NCI-H2227 (cell line): ENCODE data around the gene AP1G2.
"Not testable (repeated sequence)": the region's sequence is repeated elsewhere in the genome, so short reads cannot be mapped to it uniquely, and the experiment has no call there.

Source experiments
- DNase-seq: peaks from one replicate; lab custom pipeline; 2025; ENCODE audit not compliant: unreplicated experiment; lab: John Stamatoyannopoulos, UW

AP1G2 gene

DNA sequence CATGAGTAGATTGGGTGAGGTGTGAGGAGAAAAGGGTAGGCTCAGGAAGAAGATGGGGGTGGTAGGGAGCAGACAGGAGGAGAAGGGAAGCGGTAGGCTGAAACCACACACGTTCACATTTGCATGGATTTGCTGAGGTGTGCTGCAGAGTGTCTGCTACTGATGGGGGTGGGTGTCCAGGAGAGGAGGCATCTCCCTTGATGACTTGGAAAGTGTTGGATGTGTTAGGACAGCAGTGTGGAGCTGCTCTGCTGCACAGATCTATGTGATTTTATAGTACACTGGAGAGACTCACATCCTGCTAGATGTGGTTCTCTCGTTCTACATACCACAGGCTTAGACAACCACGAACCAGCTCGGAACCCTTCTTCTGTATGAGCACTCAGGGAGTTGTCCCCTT, 25.3 kb downstream of the AP1G2 start:
- DNase-seq = no peak

DNA sequence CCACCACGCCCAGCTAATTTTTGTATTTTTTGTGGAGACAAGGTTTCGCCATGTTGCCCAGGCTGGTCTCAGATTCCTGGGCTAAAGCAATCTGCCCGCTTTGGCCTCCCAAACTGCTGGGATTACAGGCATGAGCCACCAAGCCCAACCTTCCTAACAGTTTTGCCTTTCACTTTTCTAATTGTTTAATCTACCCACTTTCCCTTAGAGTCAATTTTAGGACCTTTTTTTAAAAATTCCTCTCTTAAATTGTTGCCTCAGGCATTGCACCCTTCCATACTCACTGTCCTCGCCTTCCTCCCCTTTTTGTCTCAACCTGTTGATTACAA, 27.5 kb downstream of the AP1G2 start:
- DNase-seq = no peak

DNA sequence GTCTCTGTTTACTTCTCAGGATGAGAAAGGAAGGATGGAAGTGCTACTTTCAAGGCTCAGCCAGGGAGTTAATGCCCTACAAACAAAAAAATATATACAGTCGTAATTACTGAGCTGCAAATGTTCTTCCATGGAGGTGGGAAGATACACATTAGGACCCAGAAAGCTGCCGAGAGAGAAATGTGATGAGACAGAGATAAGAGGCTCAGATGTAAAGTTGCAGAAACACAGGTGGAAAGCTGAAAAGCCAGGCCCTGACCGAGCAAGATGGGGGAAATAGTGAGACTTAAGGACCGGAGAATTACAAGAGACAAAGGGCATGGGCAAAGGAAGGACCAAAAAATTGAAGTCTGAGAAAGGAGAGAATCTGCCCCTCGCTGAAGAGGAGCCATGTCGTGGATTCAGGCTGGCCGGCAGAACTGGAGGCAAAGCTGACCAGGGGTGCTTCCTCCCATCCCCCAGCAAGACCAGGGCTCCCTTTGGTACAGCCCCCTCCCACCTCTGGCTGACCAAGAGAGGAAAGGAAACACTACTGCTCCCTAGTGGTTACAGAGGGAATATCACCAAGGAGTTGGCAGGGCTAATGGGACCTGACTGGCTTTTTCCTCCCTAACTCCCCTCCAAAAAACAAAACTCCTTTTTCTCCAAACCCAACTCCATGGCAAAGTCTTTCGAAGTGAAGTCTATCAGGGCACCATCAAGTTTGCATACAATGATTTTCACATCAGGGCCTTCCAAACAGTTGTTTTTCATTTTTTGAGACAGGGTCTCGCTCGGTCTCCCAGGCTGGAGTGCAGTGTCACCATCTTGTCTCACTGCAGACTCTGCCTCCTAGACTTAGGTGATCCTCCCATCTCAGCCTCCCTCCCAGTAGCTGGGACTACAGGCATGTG, 28.1 kb downstream of the AP1G2 start:
- peak; percentile 83 for DNase-seq

DNA sequence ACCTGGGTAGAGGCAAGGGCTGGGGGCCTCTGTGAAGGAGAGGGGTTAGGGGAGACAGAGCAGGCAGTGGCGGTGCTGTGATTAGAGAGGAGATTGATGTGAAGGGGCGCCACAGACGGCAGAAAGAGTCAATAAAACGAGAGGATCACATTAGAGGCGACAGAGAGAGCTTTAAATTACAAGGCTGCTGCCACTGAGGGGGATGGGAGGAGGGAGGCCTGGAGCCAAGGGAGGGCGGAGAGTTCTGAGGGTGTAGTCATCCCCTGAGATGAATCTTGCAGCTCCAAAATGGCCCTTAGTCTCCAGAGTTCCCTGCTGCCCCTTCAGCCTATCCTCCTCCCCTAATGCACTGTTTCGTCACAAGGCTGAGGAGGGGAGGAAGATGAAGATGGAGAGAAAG, 28.8 kb downstream of the AP1G2 start:
- peak; percentile 87 for DNase-seq

DNA sequence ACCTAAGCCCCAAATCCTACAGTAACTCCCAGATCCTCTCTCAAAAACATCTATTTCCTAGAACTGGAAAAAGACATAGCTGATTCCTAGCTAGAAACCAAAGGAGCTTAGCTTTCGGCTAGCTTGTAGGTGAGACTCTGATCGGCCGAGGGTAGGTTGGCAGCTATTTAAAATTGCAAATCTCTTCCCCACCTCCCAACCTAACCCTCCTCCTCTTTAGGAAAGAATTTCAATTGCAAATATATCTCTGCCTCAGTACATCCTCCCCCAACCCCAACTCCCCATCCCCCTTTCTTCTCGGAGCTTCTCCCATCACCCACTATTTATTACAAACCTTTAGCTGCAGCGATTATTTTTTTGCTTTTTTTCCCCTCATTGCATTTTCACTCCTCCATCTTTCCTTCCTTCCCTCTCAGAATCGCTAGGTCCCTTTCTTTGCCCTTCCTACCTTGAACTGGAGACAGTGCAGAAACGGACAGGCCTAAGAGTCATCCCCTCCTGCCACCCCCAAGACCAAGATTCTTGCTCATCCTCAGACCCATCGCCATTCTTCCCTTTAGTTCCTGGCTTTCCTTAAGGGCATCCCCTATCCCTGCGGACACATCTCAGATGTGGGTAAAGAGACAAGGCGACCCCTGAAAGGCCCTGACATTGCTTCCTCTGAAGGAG, 29.4 kb downstream of the AP1G2 start:
- DNase-seq = no peak

DNA sequence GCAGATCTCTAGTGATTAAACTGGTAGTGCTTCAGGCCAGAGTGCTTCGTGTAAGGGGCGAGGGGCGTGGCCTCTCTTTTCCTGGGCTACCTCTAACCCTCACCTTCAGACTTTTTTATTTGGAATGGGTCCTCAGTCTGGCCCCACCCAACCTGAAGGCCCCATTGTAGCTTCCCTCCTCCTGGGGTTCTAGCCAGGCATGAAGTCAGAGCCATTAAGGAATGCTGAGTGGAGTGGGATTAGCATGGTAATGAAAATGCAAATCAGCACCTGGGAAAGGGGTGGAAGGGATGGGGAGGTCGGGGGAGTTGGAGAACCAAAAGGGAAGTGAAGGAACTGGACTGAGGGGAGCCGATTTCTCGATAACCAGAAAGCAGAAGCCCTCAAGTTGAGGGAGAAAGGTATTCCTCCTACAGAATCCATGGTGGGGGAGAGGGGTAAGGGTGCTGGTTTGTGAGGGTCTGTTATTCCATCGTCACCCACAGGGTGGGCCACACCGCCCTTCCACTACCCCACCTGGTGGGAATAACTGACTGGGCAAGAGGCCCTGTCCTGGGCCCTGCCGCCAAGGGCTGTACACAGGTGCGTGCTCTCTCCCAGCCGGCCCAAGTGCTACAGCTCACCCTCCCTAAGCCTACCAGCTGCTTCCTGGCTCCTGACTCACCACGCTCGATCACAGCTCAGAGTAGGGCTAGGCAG, 30.1 kb downstream of the AP1G2 start:
- no peak for DNase-seq

DNA sequence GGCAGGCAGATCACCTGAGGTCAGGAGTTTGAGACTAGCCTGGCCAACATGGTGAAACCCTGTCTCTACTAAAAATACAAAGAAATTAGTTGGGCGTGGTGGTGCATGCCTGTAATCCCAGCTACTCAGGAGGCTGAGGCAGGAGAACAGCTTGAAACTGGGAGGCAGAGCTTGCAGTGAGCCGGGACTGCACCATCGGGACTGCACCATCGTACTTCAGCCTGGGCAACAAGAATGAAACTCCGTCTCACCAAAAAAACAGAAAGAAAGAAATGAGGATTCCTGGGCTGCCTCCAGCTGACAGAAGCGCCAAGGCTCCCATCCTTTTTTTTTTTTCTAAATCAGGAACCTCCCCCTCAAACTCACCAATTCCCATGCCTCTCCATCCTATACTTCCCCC, 30.7 kb downstream of the AP1G2 start:
- not testable (repeated sequence) for DNase-seq

DNA sequence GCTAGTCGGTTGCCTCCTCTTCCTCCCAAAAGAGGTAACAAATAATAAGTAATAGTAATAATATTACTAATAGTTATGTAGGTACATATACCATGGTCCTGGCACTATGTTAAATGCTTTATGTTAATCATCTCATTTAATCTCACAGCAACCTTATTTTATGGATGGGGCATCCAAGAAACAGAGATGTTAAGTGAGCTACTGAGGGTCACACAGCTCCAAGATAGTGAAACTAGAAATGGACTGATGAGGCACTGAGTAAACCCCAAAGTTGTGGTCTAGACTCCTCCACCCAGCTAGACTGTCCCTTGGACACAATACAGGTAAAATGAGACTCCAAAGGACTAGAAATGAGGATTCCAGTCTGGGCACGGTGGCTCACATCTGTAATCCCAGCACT, 31.1 kb downstream of the AP1G2 start:
- no peak for DNase-seq

DNA sequence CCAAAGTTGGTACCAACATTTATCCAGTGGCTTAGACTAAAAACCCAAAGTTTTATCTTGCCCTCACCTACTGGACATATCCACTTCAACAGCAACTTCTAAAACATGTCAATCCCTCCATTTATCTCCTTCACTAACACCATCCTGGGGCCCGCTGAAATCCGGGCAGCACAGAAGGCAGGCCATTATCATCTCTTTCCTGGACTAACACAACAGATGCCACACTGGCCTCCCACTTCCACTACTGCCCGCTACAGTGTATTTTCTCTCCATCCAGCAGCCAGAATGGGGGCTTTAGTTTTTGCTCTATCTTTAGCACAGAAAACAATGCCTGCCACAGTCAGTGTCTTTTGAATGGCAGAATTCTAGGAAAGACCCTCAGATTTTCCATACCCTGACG, 31.6 kb downstream of the AP1G2 start:
- DNase-seq = no peak

DNA sequence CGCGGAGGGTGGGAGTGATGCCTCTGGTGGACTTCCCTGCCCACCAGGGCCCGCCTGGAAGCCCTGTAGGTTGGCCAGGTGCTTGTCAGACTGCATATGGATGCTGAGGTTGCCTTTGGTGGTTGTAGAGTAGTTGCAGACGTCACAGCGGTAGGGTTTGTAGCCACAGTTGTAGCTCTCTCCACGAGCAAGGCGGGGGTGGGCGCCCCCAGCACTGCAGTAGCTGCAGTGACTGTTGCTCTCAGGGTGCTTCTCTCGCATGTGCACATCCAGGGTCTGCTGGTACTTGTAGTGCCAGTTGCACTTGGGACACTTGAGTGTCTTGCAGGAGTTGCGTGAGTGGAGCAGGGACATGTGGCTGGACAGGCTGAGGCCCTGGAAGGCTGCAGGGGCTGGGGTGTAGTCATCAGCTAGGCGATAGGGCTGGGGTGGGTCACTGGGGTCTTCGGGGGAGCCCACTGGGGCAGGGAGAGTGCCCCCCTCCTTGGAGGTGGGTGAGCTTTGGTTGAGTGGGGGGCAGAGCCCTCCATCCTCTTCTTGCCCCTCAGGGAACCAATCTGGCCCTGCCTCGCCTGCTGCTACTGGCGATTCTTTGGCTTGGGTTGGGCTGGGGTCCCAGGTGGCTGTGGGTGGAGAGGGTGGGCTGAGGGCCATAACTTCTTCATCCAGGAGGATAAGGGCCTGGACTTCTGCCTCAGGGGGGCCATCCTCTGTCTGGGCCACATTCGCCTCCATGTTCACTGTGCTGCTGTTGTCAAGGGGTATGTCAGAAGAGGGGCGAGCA, 33.7 kb downstream of the AP1G2 start:
- DNase-seq = no peak

DNA sequence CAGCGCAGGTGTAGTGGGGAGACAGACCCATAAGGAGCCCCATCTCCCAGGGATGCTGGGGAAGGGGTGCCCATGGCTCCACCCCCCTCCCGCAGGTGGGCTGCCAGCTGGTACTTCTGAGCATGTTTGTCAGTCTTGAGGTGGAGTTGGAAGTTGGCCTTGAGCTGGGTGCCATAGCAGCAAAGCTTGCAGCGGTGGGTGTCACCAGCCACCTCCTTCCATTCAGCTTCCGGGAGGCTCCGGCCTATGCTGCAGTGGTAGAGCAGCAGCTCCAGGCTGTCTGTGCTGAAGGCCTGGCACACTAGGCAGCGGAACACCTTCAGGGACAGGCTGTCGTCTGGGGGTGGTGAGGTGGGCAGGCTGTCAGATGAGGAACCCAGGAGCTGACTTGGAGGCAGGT, 34.9 kb downstream of the AP1G2 start:
- no peak for DNase-seq

DNA sequence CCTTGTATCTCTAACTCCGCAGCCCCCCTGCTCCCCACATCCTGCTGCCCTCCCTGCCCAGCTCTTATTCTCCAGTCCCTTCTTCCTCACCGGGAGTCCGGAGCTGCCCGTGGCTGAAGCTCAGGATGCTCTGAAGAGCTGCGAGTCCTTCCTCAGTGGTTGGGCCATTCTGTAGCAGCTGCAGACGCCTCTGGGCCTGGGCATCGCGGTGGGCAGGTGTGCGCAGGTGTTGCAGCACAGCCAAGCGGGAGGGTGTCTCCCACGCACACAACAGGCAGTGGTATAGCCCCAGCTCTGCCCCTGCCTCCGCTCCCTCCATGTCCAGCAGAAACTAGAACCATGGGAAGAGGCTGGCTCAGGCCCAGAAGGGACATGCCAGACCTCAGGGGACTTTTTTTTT, 36.2 kb downstream of the AP1G2 start:
- DNase-seq = no peak

DNA sequence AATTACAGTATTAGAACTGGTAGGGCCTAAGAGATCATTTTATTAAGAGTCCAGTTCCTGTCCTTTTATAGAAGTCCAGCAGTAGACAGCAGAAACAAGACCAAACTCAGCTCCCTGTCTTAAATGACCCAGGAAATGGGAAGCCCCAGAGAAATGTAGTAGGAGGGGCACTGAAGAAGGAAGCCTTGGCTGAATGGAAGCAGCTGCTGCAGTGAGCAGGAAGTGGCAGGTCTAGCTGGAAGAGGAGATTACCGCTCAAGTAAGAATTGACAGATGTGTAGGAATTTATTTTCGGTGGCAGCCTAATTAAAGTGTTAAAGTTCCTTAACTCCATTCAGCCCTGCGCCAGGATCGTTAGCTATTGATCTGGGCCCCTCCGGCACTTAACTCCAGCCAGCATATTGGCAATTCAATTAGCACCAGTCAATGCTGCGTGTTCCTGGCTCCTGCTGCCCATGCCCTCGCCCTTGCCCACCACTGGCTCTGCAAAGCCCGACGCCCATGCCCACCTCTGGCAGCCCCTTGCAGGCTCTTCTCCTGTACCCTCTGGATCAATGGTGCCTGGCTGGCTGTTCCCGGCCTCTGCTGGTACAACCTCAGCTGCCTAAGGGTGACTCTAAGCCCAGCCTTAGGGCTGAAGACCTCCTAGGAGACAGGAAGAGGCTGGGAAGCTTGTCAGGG, 37.1 kb downstream of the AP1G2 start:
- no peak for DNase-seq

DNA sequence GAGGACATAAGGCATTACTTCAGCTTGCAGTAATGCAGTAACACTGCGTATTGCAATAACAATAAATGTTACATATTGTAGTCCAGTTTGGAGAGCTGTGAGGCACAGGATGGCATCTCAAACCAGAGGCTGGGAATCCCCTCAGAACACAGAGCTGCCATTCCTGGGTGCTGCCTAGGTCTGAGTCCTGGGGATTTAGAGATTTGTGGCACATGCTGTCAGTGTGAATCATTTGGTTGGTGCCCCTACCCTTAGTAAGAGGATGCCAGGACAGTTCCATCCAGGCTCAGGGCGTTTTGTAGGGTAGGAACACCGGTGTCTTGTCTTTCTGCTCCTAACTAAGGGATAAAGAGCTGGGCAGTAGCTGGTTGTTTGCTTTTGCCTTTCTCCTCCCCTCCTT, 38.6 kb downstream of the AP1G2 start:
- no peak for DNase-seq

DNA sequence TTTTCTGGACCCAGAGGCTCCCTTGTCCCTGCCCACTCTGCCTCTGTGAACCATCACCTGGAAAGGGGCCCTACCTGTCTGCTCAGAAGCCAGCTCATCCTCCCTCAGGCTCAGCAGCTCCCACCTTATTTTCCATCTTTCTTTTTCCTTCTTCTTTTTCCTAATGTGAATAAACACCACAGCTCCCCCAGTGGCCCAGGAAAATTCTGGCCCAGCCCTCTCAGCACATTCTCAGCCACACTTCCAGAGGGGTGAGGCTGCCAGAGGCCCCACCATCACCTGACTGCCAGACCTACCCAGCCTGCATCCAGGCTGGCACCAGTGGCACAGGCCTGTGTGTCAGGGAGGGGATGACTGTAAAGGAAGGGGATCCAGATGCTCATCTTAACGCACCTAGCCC, 39.0 kb downstream of the AP1G2 start:
- peak; percentile 16 for DNase-seq

DNA sequence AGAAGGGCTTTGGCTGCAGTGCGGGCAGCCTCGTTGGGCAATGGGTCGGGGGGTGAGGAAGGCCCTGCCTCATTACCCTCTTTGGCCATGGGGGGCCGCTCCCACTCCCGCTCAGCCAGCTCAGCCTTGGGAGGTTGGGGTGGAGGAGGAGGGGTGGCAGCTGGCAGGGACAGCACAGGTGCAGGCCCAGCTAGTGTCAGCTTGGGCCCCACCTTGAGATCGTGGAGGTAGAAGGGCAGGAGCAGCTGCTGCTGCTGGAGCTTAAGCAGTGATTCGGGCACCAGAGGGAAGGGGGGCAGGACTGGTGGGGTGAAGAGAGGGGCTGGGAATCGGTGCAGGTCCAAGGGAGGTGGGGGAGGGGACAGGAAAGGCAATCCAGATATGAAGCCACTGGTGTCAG, 42.0 kb downstream of the AP1G2 start:
- DNase-seq = no peak

DNA sequence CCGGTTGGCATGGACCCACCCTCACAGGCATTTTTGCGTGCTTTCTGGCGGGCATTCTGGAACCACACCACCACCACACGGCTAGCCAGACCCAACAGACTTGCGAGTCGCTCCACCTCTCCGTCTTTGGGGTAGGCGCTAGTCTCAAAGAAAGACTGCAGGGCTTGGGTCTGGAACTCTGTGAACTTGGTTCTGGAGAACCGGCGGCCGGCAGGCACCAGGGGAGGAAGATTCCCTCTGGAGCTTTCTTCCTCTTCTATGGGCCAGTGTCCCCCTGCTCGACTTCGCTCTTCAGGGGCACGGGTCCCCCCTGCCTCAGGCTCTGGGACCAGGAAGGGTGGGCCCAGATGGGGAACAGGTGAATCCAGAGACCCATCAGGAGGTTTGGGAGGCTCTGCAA, 42.6 kb downstream of the AP1G2 start:
- no peak for DNase-seq

DNA sequence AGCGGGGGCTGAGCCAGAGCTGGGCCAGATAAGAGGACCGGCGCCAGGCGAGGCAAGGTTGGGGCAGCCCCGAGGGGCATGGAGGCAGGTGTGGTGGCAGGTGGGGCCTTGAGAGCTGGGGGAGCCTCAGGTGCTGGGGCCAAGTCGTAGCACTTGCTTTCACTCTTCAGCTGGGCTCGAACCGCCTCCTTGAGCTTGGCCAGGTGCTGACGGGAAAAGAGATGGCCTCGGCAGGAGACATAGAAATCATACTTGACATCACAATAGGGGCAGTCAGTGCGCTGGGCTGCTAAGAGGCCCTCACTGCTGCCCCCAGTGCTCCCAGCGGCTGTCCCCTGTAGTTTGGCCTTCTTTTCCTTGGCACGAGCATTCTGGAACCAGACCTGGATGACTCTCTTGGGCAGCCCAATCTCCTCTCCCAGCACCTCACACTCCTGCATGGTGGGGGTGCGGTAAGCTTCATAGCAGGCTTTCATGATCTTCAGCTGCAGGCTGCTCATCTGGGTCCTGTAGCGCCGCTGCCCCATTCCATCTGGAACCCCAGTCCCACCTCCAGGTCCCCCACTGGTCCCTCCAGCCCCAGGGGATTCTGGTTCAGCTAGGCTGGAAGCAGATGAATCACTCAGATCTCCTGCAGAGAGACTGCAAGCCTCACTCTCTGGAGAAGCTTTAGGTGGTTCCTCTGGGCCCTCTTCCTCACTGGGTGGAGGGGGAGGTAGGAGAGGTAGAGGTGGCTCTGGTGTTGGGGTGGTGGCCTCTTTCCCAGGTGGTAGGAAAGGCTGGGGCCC, 44.2 kb downstream of the AP1G2 start:
- DNase-seq = no peak

DNA sequence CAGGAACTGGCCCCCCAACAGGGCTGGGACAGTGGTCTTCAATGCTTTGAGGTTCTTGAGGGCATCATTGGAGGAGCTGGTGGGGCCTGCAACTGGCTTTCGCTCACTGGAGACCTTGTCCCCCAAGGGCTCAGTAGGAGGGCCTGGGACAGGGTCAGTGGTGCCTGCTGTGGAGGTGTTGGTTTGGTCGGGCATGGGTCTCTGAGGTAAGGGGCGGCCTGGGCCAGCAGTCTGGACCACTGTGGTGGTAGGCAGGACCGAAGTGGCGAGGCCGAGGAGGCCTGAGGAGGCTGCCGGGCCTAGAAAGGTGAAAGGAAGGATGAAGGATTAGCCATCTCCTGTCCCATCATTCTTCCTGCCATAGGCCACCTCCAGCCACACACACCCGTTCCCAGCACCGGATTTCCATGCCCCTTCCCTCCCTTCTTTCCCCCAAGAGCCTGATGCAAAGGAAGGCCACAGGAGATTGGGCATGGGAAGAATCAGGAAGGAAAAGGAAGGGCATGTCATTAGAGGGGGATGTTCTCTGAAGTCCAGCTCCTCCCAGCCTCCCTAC, 44.9 kb downstream of the AP1G2 start:
- no peak for DNase-seq
